ENCODE data around the gene IGF1. TPM values are rescaled to one million over a fixed set of nuclear protein-coding genes. Genes with fewer than 3 reads are reported as not detected.

IGF1 gene
- total RNA-seq, 1 donor from 2014 or later: 0.06 TPM

GRCh38 chr12:102501773-102502172 lies 21.4 kb upstream of the IGF1 start:
- DNase-seq (ENCODE audit: low read depth): no peak
- no peak for TF ChIP-seq CTCF (conservative IDR thresholded peaks at IDR 0.05; ENCODE audit: low read depth, low read length)
- no peak overlapping the region for H3K4me3 ChIP-seq (ENCODE audit: low read depth, low read length)

- H3K4me3 ChIP-seq (ENCODE audit: low read depth, low read length): no peak overlapping the region
- no peak for DNase-seq (ENCODE audit: low read depth)
- TF ChIP-seq CTCF (conservative IDR thresholded peaks at IDR 0.05; ENCODE audit: low read depth, low read length): no peak
Observed at GRCh38 chr12:102498471-102498870, 18.1 kb upstream of the IGF1 start.

GRCh38 chr12:102497743-102498142 lies 17.4 kb upstream of the IGF1 start:
- no peak overlapping the region for H3K4me3 ChIP-seq (ENCODE audit: low read depth, low read length)
- no peak for DNase-seq (ENCODE audit: low read depth)
- TF ChIP-seq CTCF (conservative IDR thresholded peaks at IDR 0.05; ENCODE audit: low read depth, low read length): no peak

GRCh38 chr12:102496591-102496990 lies 16.2 kb upstream of the IGF1 start:
- no peak overlapping the region for H3K4me3 ChIP-seq (ENCODE audit: low read depth, low read length)
- DNase-seq (ENCODE audit: low read depth): no peak
- TF ChIP-seq CTCF (conservative IDR thresholded peaks at IDR 0.05; ENCODE audit: low read depth, low read length): no peak

GRCh38 chr12:102487226-102487625 lies 6.9 kb upstream of the IGF1 start:
- H3K4me3 ChIP-seq (ENCODE audit: low read depth, low read length): no peak overlapping the region
- TF ChIP-seq CTCF (conservative IDR thresholded peaks at IDR 0.05; ENCODE audit: low read depth, low read length): no peak
- DNase-seq (ENCODE audit: low read depth): no peak

- no peak for DNase-seq (ENCODE audit: low read depth)
- no peak overlapping the region for H3K4me3 ChIP-seq (ENCODE audit: low read depth, low read length)
- TF ChIP-seq CTCF (conservative IDR thresholded peaks at IDR 0.05; ENCODE audit: low read depth, low read length): no peak
Observed at GRCh38 chr12:102486153-102486552, 5.8 kb upstream of the IGF1 start.

- no peak for DNase-seq (ENCODE audit: low read depth)
- peak overlapping the region; percentile 32 for H3K4me3 ChIP-seq (ENCODE audit: low read depth, low read length)
- TF ChIP-seq CTCF (conservative IDR thresholded peaks at IDR 0.05; ENCODE audit: low read depth, low read length): peak; percentile 95
Observed at GRCh38 chr12:102484428-102484958, 4.1 kb upstream of the IGF1 start.

Measured in epithelial cell of proximal tubule (primary cell).